DOHH2 (cell line): Measurements from ENCODE around the gene CFAP74.

Experiments
- H3F3A ChIP-seq: fragments of 200-600 bp; sonication (generic), shearing (Covaris generic); 2 replicates; pipeline ENCODE4 v1.6.0; 2016; ENCODE audit warnings: antibody characterized with exemption, mild to moderate bottlenecking; ENCODE audit not compliant: control insufficient read depth, insufficient read depth
- H3K27ac ChIP-seq: fragments of 200-600 bp; sonication (generic); 2 replicates; pipeline ENCODE4 v1.5.1; 2014; ENCODE audit warnings: low read depth, mild to moderate bottlenecking, low read length, moderate library complexity
- H3K27me3 ChIP-seq: fragments of 200-600 bp; sonication (generic); 2 replicates; pipeline ENCODE4 v1.6.1; 2014; ENCODE audit warnings: mild to moderate bottlenecking, low read length, mixed read lengths; ENCODE audit not compliant: control insufficient read depth
- H3K36me3 ChIP-seq: fragments of 200-600 bp; sonication (generic); 2 replicates; pipeline ENCODE4 v1.6.1; 2014; ENCODE audit warnings: mild to moderate bottlenecking, low read length, moderate library complexity, mixed read lengths; ENCODE audit not compliant: control insufficient read depth
- H3K4me1 ChIP-seq: fragments of 200-600 bp; sonication (generic); 2 replicates; pipeline ENCODE4 v1.6.1; 2014; ENCODE audit warnings: mild to moderate bottlenecking, low read length, mixed read lengths; ENCODE audit not compliant: control insufficient read depth
- H3K4me2 ChIP-seq: fragments of 200-600 bp; sonication (generic); 2 replicates; pipeline ENCODE4 v1.6.0; 2014; ENCODE audit warnings: mild to moderate bottlenecking, low read length, moderate library complexity
- H3K4me3 ChIP-seq: fragments of 200-600 bp; sonication (generic); 2 replicates; pipeline ENCODE4 v1.5.1; 2014; ENCODE audit warnings: mild to moderate bottlenecking, low read length, mixed read lengths
- H3K79me2 ChIP-seq: fragments of 200-600 bp; sonication (generic); 2 replicates; pipeline ENCODE4 v1.6.1; 2014; ENCODE audit warnings: mild to moderate bottlenecking, low read length, mixed read lengths; ENCODE audit not compliant: control insufficient read depth
- H3K9me2 ChIP-seq: fragments of 200-600 bp; sonication (generic); replicated peaks from 2 replicates; pipeline ENCODE4 v1.6.1; 2014; ENCODE audit warnings: mild to moderate bottlenecking, low read length, mixed read lengths; ENCODE audit not compliant: control insufficient read depth
- H3K9me3 ChIP-seq: fragments of 200-600 bp; sonication (generic); 2 replicates; pipeline ENCODE4 v1.6.1; 2014; ENCODE audit warnings: antibody characterized with exemption, low read length, mixed read lengths; ENCODE audit not compliant: control insufficient read depth, insufficient read depth
- H4K20me1 ChIP-seq: fragments of 200-600 bp; sonication (generic); 2 replicates; pipeline ENCODE4 v1.6.0; 2014; ENCODE audit warnings: low read depth, mild to moderate bottlenecking, antibody characterized with exemption, low read length, moderate library complexity; ENCODE audit not compliant: control insufficient read depth, insufficient read depth
- EZH2phosphoT487 ChIP-seq: fragments of 200-600 bp; sonication (generic); IDR thresholded peaks from 2 replicates; pipeline ENCODE4 v1.6.1; 2017; ENCODE audit warnings: borderline replicate concordance, mild to moderate bottlenecking, antibody characterized with exemption, low read length, moderate library complexity, mixed read lengths
- TF ChIP-seq, protein P1 (sequence below): fragments of 200-600 bp; sonication (generic); IDR thresholded peaks from one replicate; pipeline ENCODE4 v1.5.1; 2014; ENCODE audit warnings: antibody characterized with exemption, mild to moderate bottlenecking, low read depth, low read length; ENCODE audit not compliant: poor library complexity, severe bottlenecking

The CFAP74 gene

GRCh38 chr1:1880617-1881312, 122.8 kb downstream of the CFAP74 start:
- no peak overlapping the region for H3K27ac ChIP-seq
- H3K4me2 ChIP-seq, result no peak overlapping the region
- peaks cover 68% of the 10 kb centered on the region for H3K36me3 ChIP-seq
- peaks cover 100% of the 10 kb centered on the region for H3K79me2 ChIP-seq
- no peak overlapping the region for H3K4me3 ChIP-seq
- TF ChIP-seq EZH2phosphoT487, result no peak
- TF ChIP-seq, protein P1, sequence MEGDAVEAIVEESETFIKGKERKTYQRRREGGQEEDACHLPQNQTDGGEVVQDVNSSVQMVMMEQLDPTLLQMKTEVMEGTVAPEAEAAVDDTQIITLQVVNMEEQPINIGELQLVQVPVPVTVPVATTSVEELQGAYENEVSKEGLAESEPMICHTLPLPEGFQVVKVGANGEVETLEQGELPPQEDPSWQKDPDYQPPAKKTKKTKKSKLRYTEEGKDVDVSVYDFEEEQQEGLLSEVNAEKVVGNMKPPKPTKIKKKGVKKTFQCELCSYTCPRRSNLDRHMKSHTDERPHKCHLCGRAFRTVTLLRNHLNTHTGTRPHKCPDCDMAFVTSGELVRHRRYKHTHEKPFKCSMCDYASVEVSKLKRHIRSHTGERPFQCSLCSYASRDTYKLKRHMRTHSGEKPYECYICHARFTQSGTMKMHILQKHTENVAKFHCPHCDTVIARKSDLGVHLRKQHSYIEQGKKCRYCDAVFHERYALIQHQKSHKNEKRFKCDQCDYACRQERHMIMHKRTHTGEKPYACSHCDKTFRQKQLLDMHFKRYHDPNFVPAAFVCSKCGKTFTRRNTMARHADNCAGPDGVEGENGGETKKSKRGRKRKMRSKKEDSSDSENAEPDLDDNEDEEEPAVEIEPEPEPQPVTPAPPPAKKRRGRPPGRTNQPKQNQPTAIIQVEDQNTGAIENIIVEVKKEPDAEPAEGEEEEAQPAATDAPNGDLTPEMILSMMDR, result no peak
- H3K4me1 ChIP-seq, result peaks cover 46% of the 10 kb centered on the region
- no peaks in the 10 kb centered on the region for H3K9me2 ChIP-seq
- H4K20me1 ChIP-seq, result peaks cover 50% of the 10 kb centered on the region
- 0 out of 2 replicates have a peak, but pooled peaks cover 6% of the 10 kb centered on the region for H3F3A ChIP-seq
- H3K9me3 ChIP-seq, result no peaks in the 10 kb centered on the region
- no peaks in the 10 kb centered on the region for H3K27me3 ChIP-seq

DNA sequence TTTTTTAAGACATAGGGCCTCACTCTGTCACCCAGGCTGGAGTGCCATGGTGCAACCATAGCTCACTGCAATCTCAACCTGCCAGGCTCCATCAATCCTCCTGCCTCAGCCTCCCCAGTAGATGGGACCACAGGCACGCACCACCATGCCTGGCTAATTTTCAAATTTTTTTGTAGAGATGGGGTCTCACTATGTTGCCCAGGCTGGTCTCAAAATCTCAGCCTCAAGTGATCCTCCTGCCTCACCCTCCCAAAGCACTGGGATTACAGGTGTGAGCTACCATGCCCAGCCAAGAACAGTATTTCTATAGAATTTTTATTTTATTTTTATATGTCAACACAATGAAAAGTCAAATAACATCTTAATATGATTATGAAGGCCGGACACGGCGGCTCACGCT, 123.6 kb downstream of the CFAP74 start:
- H3K4me1 ChIP-seq, result peaks cover 53% of the 10 kb centered on the region
- H3K27ac ChIP-seq, result no peak overlapping the region
- H3K36me3 ChIP-seq, result peaks cover 72% of the 10 kb centered on the region
- no peaks in the 10 kb centered on the region for H3K27me3 ChIP-seq
- H3K9me2 ChIP-seq, result no peaks in the 10 kb centered on the region
- H3F3A ChIP-seq, result 0 out of 2 replicates have a peak, but pooled peaks cover 6% of the 10 kb centered on the region
- no peak overlapping the region for H3K4me2 ChIP-seq
- no peak overlapping the region for H3K4me3 ChIP-seq
- no peaks in the 10 kb centered on the region for H3K9me3 ChIP-seq
- H4K20me1 ChIP-seq, result peaks cover 56% of the 10 kb centered on the region
- H3K79me2 ChIP-seq, result peaks cover 100% of the 10 kb centered on the region
- TF ChIP-seq EZH2phosphoT487, result no peak

GRCh38 chr1:1877865-1878436, 125.6 kb downstream of the CFAP74 start:
- Histone ChIP-seq H3K4me3 (no peak overlapping the region), H3K4me2 (peak overlapping the region; percentile 18; the same call in 1 of the 2 replicates), H3K79me2 (peaks cover 100% of the 10 kb centered on the region), H3K27me3 (no peaks in the 10 kb centered on the region), H3K27ac (no peak overlapping the region), H3K9me2 (no peaks in the 10 kb centered on the region), H3F3A (0 out of 2 replicates have a peak, but pooled peaks cover 6% of the 10 kb centered on the region), H4K20me1 (peaks cover 61% of the 10 kb centered on the region), H3K4me1 (peaks cover 64% of the 10 kb centered on the region), H3K36me3 (peaks cover 77% of the 10 kb centered on the region), H3K9me3 (no peaks in the 10 kb centered on the region)
- TF ChIP-seq EZH2phosphoT487, result no peak
- TF ChIP-seq, protein P1, result no peak

DNA sequence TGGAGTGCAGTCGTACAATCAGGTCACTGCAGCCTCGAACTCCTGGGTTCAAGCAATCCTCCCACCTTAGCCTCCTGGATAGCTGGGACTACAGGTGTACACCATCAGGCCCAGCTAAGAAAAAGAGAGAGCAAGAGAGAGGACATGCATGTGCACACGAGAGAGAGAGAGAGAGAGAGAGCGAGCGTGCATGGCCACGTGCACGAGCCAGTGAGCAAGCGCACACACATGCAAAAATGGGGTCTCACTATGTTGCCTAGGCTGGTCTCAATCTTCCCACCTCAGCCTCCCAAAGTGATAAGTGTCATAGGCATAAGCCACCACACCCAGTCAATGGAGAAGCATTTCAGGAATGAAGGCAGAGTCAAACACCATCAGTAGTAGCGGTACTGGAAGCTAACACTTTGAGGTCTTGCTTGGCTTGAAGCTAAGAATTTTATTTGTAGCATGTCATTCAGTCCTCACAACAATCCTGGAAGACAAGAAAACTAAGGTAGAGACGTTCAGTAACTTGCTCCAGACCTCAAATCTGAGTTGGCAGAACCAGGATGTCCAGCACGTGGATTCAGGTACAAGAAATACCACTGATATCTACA, 127.2 kb downstream of the CFAP74 start:
- no peak overlapping the region for H3K4me3 ChIP-seq
- H3K36me3 ChIP-seq, result peaks cover 82% of the 10 kb centered on the region
- TF ChIP-seq, protein P1, result no peak
- TF ChIP-seq EZH2phosphoT487, result no peak
- peaks cover 76% of the 10 kb centered on the region for H3K4me1 ChIP-seq
- peaks cover 100% of the 10 kb centered on the region for H3K79me2 ChIP-seq
- H3K27me3 ChIP-seq, result no peaks in the 10 kb centered on the region
- peaks cover 10% of the 10 kb centered on the region for H3F3A ChIP-seq
- H3K9me3 ChIP-seq, result no peaks in the 10 kb centered on the region
- H4K20me1 ChIP-seq, result peaks cover 57% of the 10 kb centered on the region
- H3K27ac ChIP-seq, result no peak overlapping the region
- no peaks in the 10 kb centered on the region for H3K9me2 ChIP-seq
- H3K4me2 ChIP-seq, result 0 out of 2 replicates have a peak overlapping the region, but pooled peaks have one; percentile 9
